HepG2 (cell line): Measurements from ENCODE around the gene INO80B. TPM values are rescaled to one million over a fixed set of nuclear protein-coding genes. Genes with fewer than 3 reads are reported as not detected.
A peak's percentile ranks its signal among the peaks of the same experiment; 100 is the strongest.

Source experiments
- KIAA2018 ChIP-seq: sonication (generic); formaldehyde crosslinking; IDR thresholded peaks from 2 replicates; pipeline ENCODE4 v1.5.0; 2020; ENCODE audit warnings: mild to moderate bottlenecking, missing genetic modification reagents, borderline replicate concordance
- MXD3 ChIP-seq: IDR thresholded peaks from 2 replicates; pipeline ENCODE4 v1.6.1; 2016; ENCODE audit warnings: mild to moderate bottlenecking, missing biosample characterization, missing genetic modification reagents
- PITX1 ChIP-seq: sonication (generic); formaldehyde crosslinking; IDR thresholded peaks from 2 replicates; pipeline ENCODE4 v1.5.1; 2020; ENCODE audit warnings: mild to moderate bottlenecking, missing genetic modification reagents
- POGZ ChIP-seq: sonication (generic); formaldehyde crosslinking; IDR thresholded peaks from 2 replicates; pipeline ENCODE4 v1.4.0; 2020; ENCODE audit warnings: mild to moderate bottlenecking, missing genetic modification reagents
- SP1 ChIP-seq, 2 experiments: fragments of 450-650 bp in 1 of 2; sonication (generic) in 1 of 2; formaldehyde crosslinking in 1 of 2; IDR thresholded peaks; 2 replicates each; pipeline versions ENCODE4 v1.4.0 to v1.6.1; 2016 to 2020; ENCODE audit warnings: missing genetic modification reagents in 1 of 2
- ZBTB21 ChIP-seq: sonication (generic); formaldehyde crosslinking; IDR thresholded peaks from 2 replicates; pipeline ENCODE4 v1.4.0; 2020; ENCODE audit warnings: missing genetic modification reagents
- ZBTB8A ChIP-seq: sonication (generic); formaldehyde crosslinking; IDR thresholded peaks from 2 replicates; pipeline ENCODE4 v1.4.0; 2020; ENCODE audit warnings: mild to moderate bottlenecking, low read depth, missing genetic modification reagents, borderline replicate concordance
- polyA plus RNA-seq, 8 experiments: library from polyadenylated mRNA; depleted of rRNA in 3 of 8; stranded (reverse) in 7 of 8; unstranded in 1 of 8; fragments of >200 nt; fragmentation: Illumina TruSeq in 4 of 8; extraction: Trizol in 4 of 8; gene quantifications; 2 replicates each; pipeline versions ENCODE4 v1.2.1 to v1.2.3, GENCODE V29; 2011 to 2016; ENCODE audit warnings: low read depth in 4 of 8, missing spikeins in 1 of 8, mixed read lengths in 1 of 8; ENCODE audit not compliant: insufficient read depth in 1 of 8
- total RNA-seq, 5 experiments: library from RNA; depleted of rRNA; stranded (reverse); fragments of >200 nt; fragmentation: Illumina TruSeq; extraction: Trizol; gene quantifications; 2 replicates each; pipeline ENCODE4 v1.2.3, GENCODE V29; 2016; ENCODE audit warnings: low read depth in 1 of 5
- TF ChIP-seq, protein P1 (sequence below): sonication (generic); formaldehyde crosslinking; IDR thresholded peaks from 2 replicates; pipeline ENCODE4 v1.5.1; 2020; ENCODE audit warnings: mild to moderate bottlenecking, missing genetic modification reagents, moderate library complexity
- TF ChIP-seq, protein P2 (sequence below): sonication (generic); formaldehyde crosslinking; IDR thresholded peaks from 2 replicates; pipeline ENCODE4 v1.8.0; 2022; ENCODE audit warnings: missing genetic modification reagents, mild to moderate bottlenecking, moderate library complexity, borderline replicate concordance
- TF ChIP-seq, protein P3 (sequence below): sonication (generic); formaldehyde crosslinking; conservative IDR thresholded peaks from 2 replicates; pipeline ENCODE4 v1.8.0; 2022; ENCODE audit warnings: missing genetic modification reagents

Gene INO80B
- total and polyA plus RNA-seq, 2 of the 13 experiments (the other 11 are each of a cell fraction or from before 2014, with no cell fraction given), result 6.2 to 14.5 TPM

- TF ChIP-seq KIAA2018 (CRISPR knock-in tag) (peak; percentile 98), PITX1 (CRISPR knock-in tag) (peak; percentile 97), ZBTB8A (CRISPR knock-in tag) (no peak; the same call in 1 of the 2 replicates), POGZ (peak; percentile 42), SP1 (IDR thresholded peaks at IDR 0.05) (no peak), SP1 (CRISPR knock-in tag; IDR thresholded peaks at IDR 0.05) (0 out of 2 replicates have a peak, but pooled peaks have one; percentile 33), ZBTB21 (CRISPR knock-in tag) (no peak), MXD3 (CRISPR knock-in tag) (peak; percentile 61; the same call in 1 of the 2 replicates)
- TF ChIP-seq, protein P1, sequence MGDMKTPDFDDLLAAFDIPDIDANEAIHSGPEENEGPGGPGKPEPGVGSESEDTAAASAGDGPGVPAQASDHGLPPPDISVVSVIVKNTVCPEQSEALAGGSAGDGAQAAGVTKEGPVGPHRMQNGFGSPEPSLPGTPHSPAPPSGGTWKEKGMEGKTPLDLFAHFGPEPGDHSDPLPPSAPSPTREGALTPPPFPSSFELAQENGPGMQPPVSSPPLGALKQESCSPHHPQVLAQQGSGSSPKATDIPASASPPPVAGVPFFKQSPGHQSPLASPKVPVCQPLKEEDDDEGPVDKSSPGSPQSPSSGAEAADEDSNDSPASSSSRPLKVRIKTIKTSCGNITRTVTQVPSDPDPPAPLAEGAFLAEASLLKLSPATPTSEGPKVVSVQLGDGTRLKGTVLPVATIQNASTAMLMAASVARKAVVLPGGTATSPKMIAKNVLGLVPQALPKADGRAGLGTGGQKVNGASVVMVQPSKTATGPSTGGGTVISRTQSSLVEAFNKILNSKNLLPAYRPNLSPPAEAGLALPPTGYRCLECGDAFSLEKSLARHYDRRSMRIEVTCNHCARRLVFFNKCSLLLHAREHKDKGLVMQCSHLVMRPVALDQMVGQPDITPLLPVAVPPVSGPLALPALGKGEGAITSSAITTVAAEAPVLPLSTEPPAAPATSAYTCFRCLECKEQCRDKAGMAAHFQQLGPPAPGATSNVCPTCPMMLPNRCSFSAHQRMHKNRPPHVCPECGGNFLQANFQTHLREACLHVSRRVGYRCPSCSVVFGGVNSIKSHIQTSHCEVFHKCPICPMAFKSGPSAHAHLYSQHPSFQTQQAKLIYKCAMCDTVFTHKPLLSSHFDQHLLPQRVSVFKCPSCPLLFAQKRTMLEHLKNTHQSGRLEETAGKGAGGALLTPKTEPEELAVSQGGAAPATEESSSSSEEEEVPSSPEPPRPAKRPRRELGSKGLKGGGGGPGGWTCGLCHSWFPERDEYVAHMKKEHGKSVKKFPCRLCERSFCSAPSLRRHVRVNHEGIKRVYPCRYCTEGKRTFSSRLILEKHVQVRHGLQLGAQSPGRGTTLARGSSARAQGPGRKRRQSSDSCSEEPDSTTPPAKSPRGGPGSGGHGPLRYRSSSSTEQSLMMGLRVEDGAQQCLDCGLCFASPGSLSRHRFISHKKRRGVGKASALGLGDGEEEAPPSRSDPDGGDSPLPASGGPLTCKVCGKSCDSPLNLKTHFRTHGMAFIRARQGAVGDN (CRISPR knock-in tag), result peak; percentile 94
- TF ChIP-seq, protein P2, sequence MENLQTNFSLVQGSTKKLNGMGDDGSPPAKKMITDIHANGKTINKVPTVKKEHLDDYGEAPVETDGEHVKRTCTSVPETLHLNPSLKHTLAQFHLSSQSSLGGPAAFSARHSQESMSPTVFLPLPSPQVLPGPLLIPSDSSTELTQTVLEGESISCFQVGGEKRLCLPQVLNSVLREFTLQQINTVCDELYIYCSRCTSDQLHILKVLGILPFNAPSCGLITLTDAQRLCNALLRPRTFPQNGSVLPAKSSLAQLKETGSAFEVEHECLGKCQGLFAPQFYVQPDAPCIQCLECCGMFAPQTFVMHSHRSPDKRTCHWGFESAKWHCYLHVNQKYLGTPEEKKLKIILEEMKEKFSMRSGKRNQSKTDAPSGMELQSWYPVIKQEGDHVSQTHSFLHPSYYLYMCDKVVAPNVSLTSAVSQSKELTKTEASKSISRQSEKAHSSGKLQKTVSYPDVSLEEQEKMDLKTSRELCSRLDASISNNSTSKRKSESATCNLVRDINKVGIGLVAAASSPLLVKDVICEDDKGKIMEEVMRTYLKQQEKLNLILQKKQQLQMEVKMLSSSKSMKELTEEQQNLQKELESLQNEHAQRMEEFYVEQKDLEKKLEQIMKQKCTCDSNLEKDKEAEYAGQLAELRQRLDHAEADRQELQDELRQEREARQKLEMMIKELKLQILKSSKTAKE (CRISPR knock-in tag), result no peak; the same call in 1 of the 2 replicates
- TF ChIP-seq, protein P3, sequence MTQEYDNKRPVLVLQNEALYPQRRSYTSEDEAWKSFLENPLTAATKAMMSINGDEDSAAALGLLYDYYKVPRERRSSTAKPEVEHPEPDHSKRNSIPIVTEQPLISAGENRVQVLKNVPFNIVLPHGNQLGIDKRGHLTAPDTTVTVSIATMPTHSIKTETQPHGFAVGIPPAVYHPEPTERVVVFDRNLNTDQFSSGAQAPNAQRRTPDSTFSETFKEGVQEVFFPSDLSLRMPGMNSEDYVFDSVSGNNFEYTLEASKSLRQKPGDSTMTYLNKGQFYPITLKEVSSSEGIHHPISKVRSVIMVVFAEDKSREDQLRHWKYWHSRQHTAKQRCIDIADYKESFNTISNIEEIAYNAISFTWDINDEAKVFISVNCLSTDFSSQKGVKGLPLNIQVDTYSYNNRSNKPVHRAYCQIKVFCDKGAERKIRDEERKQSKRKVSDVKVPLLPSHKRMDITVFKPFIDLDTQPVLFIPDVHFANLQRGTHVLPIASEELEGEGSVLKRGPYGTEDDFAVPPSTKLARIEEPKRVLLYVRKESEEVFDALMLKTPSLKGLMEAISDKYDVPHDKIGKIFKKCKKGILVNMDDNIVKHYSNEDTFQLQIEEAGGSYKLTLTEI, result no peak
Observed at GRCh38 chr2:74507145-74507925, 52.4 kb downstream of the INO80B start, which contains the start of gene PCGF1 (continued).
